COLO668 (cell line): ENCODE measurements around the gene ZNF827.

Source experiments
- DNase-seq: peaks from one replicate; lab custom pipeline; 2025; ENCODE audit not compliant: unreplicated experiment; lab: John Stamatoyannopoulos, UW

The ZNF827 gene

GRCh38 chr4:145763399-145763798, 175.2 kb downstream of the ZNF827 start:
- DNase-seq: no peak

GRCh38 chr4:145762719-145763118, 175.9 kb downstream of the ZNF827 start:
- DNase-seq: no peak

GRCh38 chr4:145760961-145761929, 177.4 kb downstream of the ZNF827 start:
- DNase-seq: no peak

GRCh38 chr4:145760176-145760575, 178.4 kb downstream of the ZNF827 start:
- no peak for DNase-seq

GRCh38 chr4:145757188-145757587, 181.4 kb downstream of the ZNF827 start:
- no peak for DNase-seq

GRCh38 chr4:145756244-145756643, 182.4 kb downstream of the ZNF827 start:
- no peak for DNase-seq

- no peak for DNase-seq
Observed at GRCh38 chr4:145755802-145756201, 182.8 kb downstream of the ZNF827 start.

GRCh38 chr4:145743641-145744040, 195.0 kb downstream of the ZNF827 start:
- DNase-seq: no peak

- no peak for DNase-seq
Observed at GRCh38 chr4:145740806-145741205, 197.8 kb downstream of the ZNF827 start.

- no peak for DNase-seq
Observed at GRCh38 chr4:145739845-145740244, 198.8 kb downstream of the ZNF827 start.

- DNase-seq: peak; percentile 86
Observed at GRCh38 chr4:145736241-145736831, 202.3 kb downstream of the ZNF827 start.

GRCh38 chr4:145735827-145736226, 202.8 kb downstream of the ZNF827 start:
- DNase-seq: no peak

- DNase-seq: no peak
Observed at GRCh38 chr4:145735347-145735675, 203.3 kb downstream of the ZNF827 start.

- no peak for DNase-seq
Observed at GRCh38 chr4:145734576-145735346, 203.9 kb downstream of the ZNF827 start.

GRCh38 chr4:145734031-145734430, 204.6 kb downstream of the ZNF827 start:
- no peak for DNase-seq

- DNase-seq: peak; percentile 96
Observed at GRCh38 chr4:145732895-145733880, 205.4 kb downstream of the ZNF827 start.

GRCh38 chr4:145732001-145732815, 206.4 kb downstream of the ZNF827 start:
- peak; percentile 18 for DNase-seq

GRCh38 chr4:145731028-145731427, 207.6 kb downstream of the ZNF827 start:
- peak; percentile 81 for DNase-seq

GRCh38 chr4:145730026-145730425, 208.6 kb downstream of the ZNF827 start:
- DNase-seq: no peak

- no peak for DNase-seq
Observed at GRCh38 chr4:145723336-145723735, 215.3 kb downstream of the ZNF827 start.
